Measurements from ENCODE around the gene GPR153. TPM values are rescaled to one million over a fixed set of nuclear protein-coding genes. Genes with fewer than 3 reads are reported as not detected.

The GPR153 gene
- total RNA-seq, 1 donor from 2014 or later: 8.4 TPM

DNA sequence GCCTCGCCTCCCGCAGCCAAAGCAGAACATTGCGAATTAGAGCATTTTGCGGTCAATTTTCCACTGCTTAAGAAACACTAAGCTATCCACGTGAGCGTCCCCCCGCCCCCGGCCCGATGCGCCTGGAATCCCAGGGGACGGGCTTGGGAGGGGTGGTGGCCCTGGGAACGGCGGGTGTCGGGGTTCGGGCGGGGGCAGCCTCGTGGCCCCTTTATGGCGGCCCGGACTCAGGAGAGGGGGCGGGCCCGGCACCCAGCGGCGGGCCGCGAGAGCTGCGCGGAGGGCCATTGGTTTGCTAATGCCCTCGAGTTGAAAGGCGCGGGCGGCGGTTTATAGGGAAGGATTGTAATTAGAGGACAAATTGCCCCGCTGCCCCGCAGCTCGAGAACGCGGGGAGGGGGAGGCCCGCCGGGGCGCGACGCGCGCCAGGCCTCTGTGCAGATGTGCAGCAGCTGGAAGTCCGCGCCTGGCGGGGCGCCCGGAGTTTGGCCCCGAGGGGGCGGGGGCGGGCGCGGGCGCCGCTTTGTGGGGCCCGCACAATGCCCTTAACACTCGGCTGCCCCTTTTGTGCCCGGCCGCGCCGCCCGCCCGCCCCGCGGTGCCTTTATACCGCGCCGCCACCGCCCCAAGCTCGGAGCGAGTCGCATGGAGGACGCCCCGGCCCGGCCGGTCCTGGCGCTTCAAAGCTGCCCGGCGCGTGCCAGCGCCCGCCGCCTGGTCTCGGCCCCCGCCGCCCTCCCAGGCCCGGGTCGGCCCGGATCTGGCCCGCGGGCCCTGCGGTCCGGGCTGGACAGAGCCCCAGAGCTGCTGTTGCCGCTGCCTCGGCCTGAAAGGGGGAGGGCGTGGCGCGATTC lies 18.8 kb downstream of the GPR153 start:
- Histone ChIP-seq H3K9me3 (ENCODE audit: low read depth) (no peaks in the 10 kb centered on the region), H2AFZ (replicated peaks) (no peak overlapping the region), H3F3A (ENCODE audit: low read depth) (peaks cover 95% of the 10 kb centered on the region), H4K20me1 (ENCODE audit: low read depth) (peaks cover 25% of the 10 kb centered on the region), H3K27me3 (peaks cover 19% of the 10 kb centered on the region), H3K36me3 (no peaks in the 10 kb centered on the region), H3K4me1 (peaks cover 58% of the 10 kb centered on the region), H3K4me2 (peak overlapping the region; percentile 96), H3K9ac (no peak overlapping the region), H3K79me2 (ENCODE audit: low read depth) (peaks cover 23% of the 10 kb centered on the region), H3K27ac (peak overlapping the region; percentile 89), H3K4me3 (peak overlapping the region; percentile 72)
- Mint-ChIP-seq H3K36me3 (no peaks in the 10 kb centered on the region), H3K4me1 (peaks cover 65% of the 10 kb centered on the region), H3K27me3 (ENCODE audit: insufficient read depth, low read depth) (peaks cover 35% of the 10 kb centered on the region), H3K27ac (no peak overlapping the region), H3K4me3 (peak overlapping the region; percentile 54), H3K9me3 (peaks cover 1% of the 10 kb centered on the region)
- TF ChIP-seq EZH2phosphoT487 (IDR thresholded peaks at IDR 0.05) (no peak), EZH2 (IDR thresholded peaks at IDR 0.05) (peak; percentile 52)
- TF ChIP-seq, protein P1, sequence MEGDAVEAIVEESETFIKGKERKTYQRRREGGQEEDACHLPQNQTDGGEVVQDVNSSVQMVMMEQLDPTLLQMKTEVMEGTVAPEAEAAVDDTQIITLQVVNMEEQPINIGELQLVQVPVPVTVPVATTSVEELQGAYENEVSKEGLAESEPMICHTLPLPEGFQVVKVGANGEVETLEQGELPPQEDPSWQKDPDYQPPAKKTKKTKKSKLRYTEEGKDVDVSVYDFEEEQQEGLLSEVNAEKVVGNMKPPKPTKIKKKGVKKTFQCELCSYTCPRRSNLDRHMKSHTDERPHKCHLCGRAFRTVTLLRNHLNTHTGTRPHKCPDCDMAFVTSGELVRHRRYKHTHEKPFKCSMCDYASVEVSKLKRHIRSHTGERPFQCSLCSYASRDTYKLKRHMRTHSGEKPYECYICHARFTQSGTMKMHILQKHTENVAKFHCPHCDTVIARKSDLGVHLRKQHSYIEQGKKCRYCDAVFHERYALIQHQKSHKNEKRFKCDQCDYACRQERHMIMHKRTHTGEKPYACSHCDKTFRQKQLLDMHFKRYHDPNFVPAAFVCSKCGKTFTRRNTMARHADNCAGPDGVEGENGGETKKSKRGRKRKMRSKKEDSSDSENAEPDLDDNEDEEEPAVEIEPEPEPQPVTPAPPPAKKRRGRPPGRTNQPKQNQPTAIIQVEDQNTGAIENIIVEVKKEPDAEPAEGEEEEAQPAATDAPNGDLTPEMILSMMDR (IDR thresholded peaks at IDR 0.05): no peak
- peak; percentile 91 for DNase-seq (ENCODE audit: low spot score)

DNA sequence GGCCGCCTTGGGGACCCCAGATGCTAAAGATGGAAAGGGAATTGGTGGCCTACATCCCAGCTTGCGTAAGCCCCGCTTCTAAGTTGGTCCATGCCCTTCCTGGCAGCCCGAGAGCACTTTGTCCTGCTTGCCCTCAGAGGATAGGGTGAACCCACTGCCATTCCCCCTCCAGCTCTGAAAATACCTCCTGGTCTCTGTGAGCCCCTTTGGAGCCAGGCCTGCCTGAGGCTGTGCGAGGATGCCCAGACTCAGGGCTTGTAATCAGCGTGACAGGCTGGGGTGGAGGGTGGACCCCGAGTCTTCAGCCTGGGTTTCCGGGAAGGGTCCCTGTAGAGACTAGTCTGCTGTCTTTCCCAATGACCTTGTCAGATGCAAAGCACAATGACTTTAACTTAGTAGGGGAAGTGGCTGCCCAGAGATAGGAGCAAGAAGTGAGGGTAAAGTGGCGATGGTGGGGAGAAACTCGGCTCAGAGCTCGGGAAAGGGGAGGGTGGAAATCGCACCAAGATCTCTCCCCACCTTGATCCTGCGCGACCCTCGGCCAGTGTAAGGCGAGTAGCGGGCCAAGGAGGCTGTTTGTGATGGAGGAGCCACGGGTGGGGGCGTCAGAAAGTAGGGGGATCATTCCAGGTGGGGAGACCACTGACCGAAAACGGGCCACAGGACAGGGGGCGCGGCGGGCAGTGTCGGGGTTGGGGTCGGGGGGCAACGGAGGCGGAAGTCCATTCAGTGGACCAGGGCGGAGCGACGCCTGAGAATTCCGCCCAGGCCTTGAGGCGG lies 19.6 kb downstream of the GPR153 start:
- Histone ChIP-seq H2AFZ (replicated peaks) (no peak overlapping the region), H3K79me2 (ENCODE audit: low read depth) (peaks cover 23% of the 10 kb centered on the region), H4K20me1 (ENCODE audit: low read depth) (peaks cover 18% of the 10 kb centered on the region), H3K27ac (peak overlapping the region; percentile 89), H3K9me3 (ENCODE audit: low read depth) (no peaks in the 10 kb centered on the region), H3K4me2 (peak overlapping the region; percentile 96), H3K4me1 (peaks cover 58% of the 10 kb centered on the region), H3K9ac (no peak overlapping the region), H3F3A (ENCODE audit: low read depth) (peaks cover 96% of the 10 kb centered on the region), H3K4me3 (peak overlapping the region; percentile 72), H3K27me3 (peaks cover 19% of the 10 kb centered on the region), H3K36me3 (no peaks in the 10 kb centered on the region)
- Mint-ChIP-seq H3K9me3 (peaks cover 4% of the 10 kb centered on the region), H3K36me3 (no peaks in the 10 kb centered on the region), H3K4me3 (peak overlapping the region; percentile 54), H3K4me1 (peaks cover 60% of the 10 kb centered on the region), H3K27me3 (ENCODE audit: insufficient read depth, low read depth) (peaks cover 31% of the 10 kb centered on the region), H3K27ac (peak overlapping the region; percentile 0)
- DNase-seq (ENCODE audit: low spot score): peak; percentile 49
- TF ChIP-seq EZH2 (IDR thresholded peaks at IDR 0.05) (no peak), EZH2phosphoT487 (IDR thresholded peaks at IDR 0.05) (no peak)
- TF ChIP-seq, protein P1 (IDR thresholded peaks at IDR 0.05): no peak

DNA sequence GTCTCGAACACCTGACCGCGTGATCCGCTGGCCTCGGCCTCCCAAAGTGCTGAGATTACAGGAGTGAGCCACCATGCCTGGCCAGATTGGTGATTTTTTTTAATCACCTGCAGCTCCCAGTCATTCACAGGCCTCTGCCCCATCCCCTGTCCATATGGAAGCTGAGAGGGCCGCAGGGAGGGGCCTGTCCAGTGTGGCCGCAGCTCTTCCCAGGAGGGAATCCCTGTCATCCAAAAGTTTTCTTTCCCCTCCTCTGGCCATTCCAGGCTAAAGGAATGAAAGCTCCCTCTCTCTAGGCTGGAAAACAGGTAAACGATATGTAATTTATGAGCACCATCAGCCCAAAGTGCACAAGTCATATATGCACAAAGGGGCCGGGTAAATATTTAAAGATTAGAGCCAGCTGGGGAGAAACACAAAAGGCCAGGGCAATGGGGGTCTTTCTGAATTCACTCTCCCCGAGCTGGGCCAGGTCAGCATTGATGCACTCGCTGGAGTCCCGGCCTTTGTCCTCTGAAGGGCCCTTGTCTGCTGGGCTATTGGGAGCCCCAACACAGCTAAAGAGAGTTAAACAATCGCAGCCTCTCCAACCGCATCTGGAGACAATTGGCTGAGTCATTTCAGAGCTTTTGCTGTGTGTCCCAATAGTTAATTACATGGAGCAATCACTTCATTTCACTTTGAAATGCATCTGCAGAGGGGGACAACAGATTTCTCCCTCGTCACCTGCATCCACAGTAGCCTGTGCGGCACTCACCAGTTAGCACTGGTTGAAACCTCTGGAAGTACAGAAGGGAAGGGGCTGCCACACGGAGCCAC lies 20.7 kb downstream of the GPR153 start:
- Histone ChIP-seq H4K20me1 (ENCODE audit: low read depth) (peaks cover 10% of the 10 kb centered on the region), H3K79me2 (ENCODE audit: low read depth) (peaks cover 25% of the 10 kb centered on the region), H2AFZ (replicated peaks) (no peak overlapping the region), H3K9me3 (ENCODE audit: low read depth) (no peaks in the 10 kb centered on the region), H3K36me3 (no peaks in the 10 kb centered on the region), H3K27me3 (peaks cover 19% of the 10 kb centered on the region), H3K27ac (peak overlapping the region; percentile 89), H3K4me1 (peaks cover 54% of the 10 kb centered on the region), H3K4me3 (peak overlapping the region; percentile 72), H3K4me2 (peak overlapping the region; percentile 96), H3K9ac (no peak overlapping the region), H3F3A (ENCODE audit: low read depth) (peaks cover 85% of the 10 kb centered on the region)
- Mint-ChIP-seq H3K27ac (peak overlapping the region; percentile 74), H3K9me3 (peaks cover 4% of the 10 kb centered on the region), H3K36me3 (no peaks in the 10 kb centered on the region), H3K4me3 (peak overlapping the region; percentile 59), H3K4me1 (peaks cover 59% of the 10 kb centered on the region), H3K27me3 (ENCODE audit: insufficient read depth, low read depth) (peaks cover 30% of the 10 kb centered on the region)
- TF ChIP-seq EZH2 (IDR thresholded peaks at IDR 0.05): no peak
- TF ChIP-seq, protein P1 (IDR thresholded peaks at IDR 0.05): no peak
- DNase-seq (ENCODE audit: low spot score): peak; percentile 92

Data from neural progenitor cell (in vitro differentiated cells).